Nucleus accumbens (tissue), 56 donors: ENCODE measurements around the gene OR1J1.

Experiments used
- DNase-seq, 56 donors: peaks; one replicate each; lab custom pipeline; 2025; lab: John Stamatoyannopoulos, UW

OR1J1 gene

GRCh38 chr9:122477826-122478225 is at the start of gene OR1J1:
TSS of gene OR1J1 (minus strand) at chr9:122477926. CDS start at chr9:122477926, 0 bp downstream.
- no peak for DNase-seq

GRCh38 chr9:122527193-122527592 is 49.5 kb upstream of the OR1J1 start, which contains the start of gene OR1N1:
TSS of gene OR1N1 (minus strand) at chr9:122527293. CDS start at chr9:122527293, 0 bp downstream.
- no peak for DNase-seq

- no peak for DNase-seq
Measured at GRCh38 chr9:122526602-122527001, 48.9 kb upstream of the OR1J1 start.

GRCh38 chr9:122519376-122519775 is 41.6 kb upstream of the OR1J1 start:
- no peak for DNase-seq

GRCh38 chr9:122518841-122519240 is 41.1 kb upstream of the OR1J1 start, which contains the start of gene OR1J4:
TSS of gene OR1J4 (plus strand) at chr9:122519141. CDS start at chr9:122519141, 0 bp downstream.
- DNase-seq: no peak

GRCh38 chr9:122518226-122518625 is 40.5 kb upstream of the OR1J1 start:
- no peak for DNase-seq

- DNase-seq: no peak
Measured at GRCh38 chr9:122510502-122510901, 32.8 kb upstream of the OR1J1 start, which contains the start of gene OR1J2. TSS of gene OR1J2 (plus strand) at chr9:122510802. CDS start at chr9:122510802, 0 bp downstream.

- no peak for DNase-seq
Measured at GRCh38 chr9:122506964-122507363, 29.2 kb upstream of the OR1J1 start.

- DNase-seq: no peak
Measured at GRCh38 chr9:122498883-122499288, 21.2 kb upstream of the OR1J1 start.

GRCh38 chr9:122479062-122479461 is 1.3 kb upstream of the OR1J1 start:
- no peak for DNase-seq

- no peak for DNase-seq
Measured at GRCh38 chr9:122477346-122477745, 380 bp downstream of the OR1J1 start.

GRCh38 chr9:122475717-122476116 is 2.0 kb downstream of the OR1J1 start:
- no peak for DNase-seq

- DNase-seq: no peak
Measured at GRCh38 chr9:122474561-122474960, 3.2 kb downstream of the OR1J1 start.

GRCh38 chr9:122468735-122469134 is 9.0 kb downstream of the OR1J1 start:
- DNase-seq: no peak

GRCh38 chr9:122466456-122466855 is 11.3 kb downstream of the OR1J1 start:
- DNase-seq: no peak

- peak in 49 of 56 donors; percentile 2 to 82 (median 50) for DNase-seq
Measured at GRCh38 chr9:122464633-122465567, 12.8 kb downstream of the OR1J1 start.

GRCh38 chr9:122463828-122464632 is 13.7 kb downstream of the OR1J1 start:
- DNase-seq: no peak

- DNase-seq: no peak
Measured at GRCh38 chr9:122457787-122458186, 19.9 kb downstream of the OR1J1 start.

GRCh38 chr9:122456123-122456522 is 21.6 kb downstream of the OR1J1 start:
- DNase-seq: no peak

GRCh38 chr9:122453677-122454135 is 24.0 kb downstream of the OR1J1 start:
- DNase-seq: no peak
